Keratinocyte (primary cell): Measurements from ENCODE around the gene LBP.

Experiments used
- EZH2 ChIP-seq: IDR thresholded peaks from one replicate; pipeline ENCODE4 v1.6.1; 2012; ENCODE audit warnings: inconsistent platforms, mild to moderate bottlenecking, low read length, moderate library complexity
- TF ChIP-seq, protein P1 (sequence below), 3 experiments: IDR thresholded peaks in 1 of 3; conservative IDR thresholded peaks in 1 of 3; optimal IDR thresholded peaks in 1 of 3; 2 replicates in 2 of 3; 3 replicates in 1 of 3; pipeline versions ENCODE3 to v1.5.1; 2011; ENCODE audit warnings: low read length in 3 of 3, mild to moderate bottlenecking in 3 of 3, moderate library complexity in 2 of 3, control low read depth in 1 of 3, inconsistent platforms in 1 of 3; ENCODE audit not compliant: insufficient read depth in 2 of 3; ENCODE audit errors: extremely low read depth in 1 of 3

- TF ChIP-seq, protein P1, sequence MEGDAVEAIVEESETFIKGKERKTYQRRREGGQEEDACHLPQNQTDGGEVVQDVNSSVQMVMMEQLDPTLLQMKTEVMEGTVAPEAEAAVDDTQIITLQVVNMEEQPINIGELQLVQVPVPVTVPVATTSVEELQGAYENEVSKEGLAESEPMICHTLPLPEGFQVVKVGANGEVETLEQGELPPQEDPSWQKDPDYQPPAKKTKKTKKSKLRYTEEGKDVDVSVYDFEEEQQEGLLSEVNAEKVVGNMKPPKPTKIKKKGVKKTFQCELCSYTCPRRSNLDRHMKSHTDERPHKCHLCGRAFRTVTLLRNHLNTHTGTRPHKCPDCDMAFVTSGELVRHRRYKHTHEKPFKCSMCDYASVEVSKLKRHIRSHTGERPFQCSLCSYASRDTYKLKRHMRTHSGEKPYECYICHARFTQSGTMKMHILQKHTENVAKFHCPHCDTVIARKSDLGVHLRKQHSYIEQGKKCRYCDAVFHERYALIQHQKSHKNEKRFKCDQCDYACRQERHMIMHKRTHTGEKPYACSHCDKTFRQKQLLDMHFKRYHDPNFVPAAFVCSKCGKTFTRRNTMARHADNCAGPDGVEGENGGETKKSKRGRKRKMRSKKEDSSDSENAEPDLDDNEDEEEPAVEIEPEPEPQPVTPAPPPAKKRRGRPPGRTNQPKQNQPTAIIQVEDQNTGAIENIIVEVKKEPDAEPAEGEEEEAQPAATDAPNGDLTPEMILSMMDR (optimal IDR thresholded peaks at IDR 0.05 in 1 of 3, IDR thresholded peaks at IDR 0.05 in 1 of 3, conservative IDR thresholded peaks at IDR 0.05 in 1 of 3; ENCODE audit: extremely low read depth in 1 of 3, insufficient read depth in 2 of 3, low read length in 3 of 3), result no peak
- no peak for TF ChIP-seq EZH2
These were observed 28.9 kb upstream of the LBP start for GRCh38 chr20:38317422-38317821.
